Neural cell (in vitro differentiated cells): ENCODE data around the gene GNG12. TPM values are rescaled to one million over a fixed set of nuclear protein-coding genes. Genes with fewer than 3 reads are reported as not detected.

Source experiments
- H2AFZ ChIP-seq: fragments of 200-600, 300-800 bp; sonication (generic), shearing (Covaris generic); 2 replicates; pipeline ENCODE4 v1.6.0; 2014; ENCODE audit warnings: low read depth, mild to moderate bottlenecking, antibody characterized with exemption, low read length, moderate library complexity
- H3F3A ChIP-seq: fragments of 200-600 bp; shearing (Covaris generic); 2 replicates; pipeline ENCODE4 v1.6.1; 2016; ENCODE audit warnings: mild to moderate bottlenecking, moderate library complexity, mixed read lengths, antibody characterized with exemption, low read length; ENCODE audit not compliant: insufficient read depth, poor library complexity, severe bottlenecking
- H3K27ac ChIP-seq: fragments of 200-600, 300-800 bp; sonication (generic), shearing (Covaris generic); 2 replicates; pipeline ENCODE4 v1.5.1; 2014; ENCODE audit warnings: mild to moderate bottlenecking, low read length, moderate library complexity
- H3K27me3 ChIP-seq: fragments of 300-800, 200-600 bp; sonication (generic), shearing (Covaris generic); 2 replicates; pipeline ENCODE4 v1.6.0; 2014; ENCODE audit warnings: mild to moderate bottlenecking, low read depth, low read length, moderate library complexity; ENCODE audit not compliant: insufficient read depth
- H3K36me3 ChIP-seq: fragments of 300-800, 200-600 bp; sonication (generic), shearing (Covaris generic); 2 replicates; pipeline ENCODE4 v1.5.1; 2014; ENCODE audit warnings: mild to moderate bottlenecking, antibody characterized with exemption, low read length, moderate library complexity; ENCODE audit not compliant: insufficient read depth
- H3K4me2 ChIP-seq: fragments of 300-800, 200-600 bp; sonication (generic), shearing (Covaris generic); 2 replicates; pipeline ENCODE4 v1.6.0; 2014; ENCODE audit warnings: mild to moderate bottlenecking, low read length
- H3K4me3 ChIP-seq: fragments of 300-800, 200-600 bp; sonication (generic), shearing (Covaris generic); 2 replicates; pipeline ENCODE4 v1.5.1; 2014; ENCODE audit warnings: mild to moderate bottlenecking, low read length, moderate library complexity
- H3K79me2 ChIP-seq: fragments of 200-600 bp; shearing (Covaris generic); replicated peaks from 2 replicates; pipeline ENCODE4 v1.6.0; 2014; ENCODE audit warnings: mild to moderate bottlenecking, low read length, moderate library complexity; ENCODE audit not compliant: insufficient read depth
- H3K9ac ChIP-seq: fragments of 300-800, 200-600 bp; sonication (generic), shearing (Covaris generic); 2 replicates; pipeline ENCODE4 v1.6.1; 2016; ENCODE audit warnings: mild to moderate bottlenecking, low read length, mixed read lengths
- H3K9me2 ChIP-seq: fragments of 200-600 bp; shearing (Covaris generic); 2 replicates; pipeline ENCODE4 v1.6.1; 2016; ENCODE audit warnings: mild to moderate bottlenecking, low read length, mixed read lengths; ENCODE audit not compliant: insufficient read depth
- H3K9me3 ChIP-seq: fragments of 200-600, 300-800 bp; sonication (generic), shearing (Covaris generic); 2 replicates; pipeline ENCODE4 v1.6.1; 2016; ENCODE audit warnings: mild to moderate bottlenecking, mixed run types, low read length, moderate library complexity, mixed read lengths
- H4K20me1 ChIP-seq: fragments of 200-600 bp; shearing (Covaris generic); 2 replicates; pipeline ENCODE4 v1.6.1; 2016; ENCODE audit warnings: mild to moderate bottlenecking, mixed run types; ENCODE audit not compliant: insufficient read depth
- CTCF ChIP-seq: fragments of 450-650 bp; IDR thresholded peaks from 2 replicates; pipeline ENCODE4 v1.5.1; 2014; ENCODE audit warnings: antibody characterized with exemption, mild to moderate bottlenecking, moderate library complexity; ENCODE audit not compliant: poor library complexity, severe bottlenecking
- EP300 ChIP-seq: fragments of 450-650 bp; conservative IDR thresholded peaks from 2 replicates; pipeline ENCODE4 v1.6.1; 2014; ENCODE audit warnings: antibody characterized with exemption, mild to moderate bottlenecking, moderate library complexity; ENCODE audit not compliant: poor library complexity, severe bottlenecking
- EZH2 ChIP-seq: fragments of 200-600, 300-800 bp; shearing (Covaris generic), sonication (generic); IDR thresholded peaks from 2 replicates; pipeline ENCODE4 v1.6.1; 2014; ENCODE audit warnings: antibody characterized with exemption, low read length, borderline replicate concordance, mild to moderate bottlenecking; ENCODE audit not compliant: insufficient read depth, poor library complexity, severe bottlenecking
- MXI1 ChIP-seq: fragments of 450-650 bp; conservative IDR thresholded peaks from 2 replicates; pipeline ENCODE4 v1.6.1; 2014; ENCODE audit warnings: antibody characterized with exemption, mild to moderate bottlenecking; ENCODE audit not compliant: poor library complexity, severe bottlenecking
- POLR2AphosphoS5 ChIP-seq: IDR thresholded peaks from 2 replicates; pipeline ENCODE4 v1.6.1; 2012
- RAD21 ChIP-seq: fragments of 450-650 bp; conservative IDR thresholded peaks from 2 replicates; pipeline ENCODE4 v1.6.1; 2014; ENCODE audit warnings: antibody characterized with exemption, mild to moderate bottlenecking, moderate library complexity
- SMC3 ChIP-seq: fragments of 450-650 bp; conservative IDR thresholded peaks from 2 replicates; pipeline ENCODE4 v1.6.1; 2014; ENCODE audit warnings: antibody characterized with exemption, mild to moderate bottlenecking, moderate library complexity; ENCODE audit not compliant: poor library complexity
- TAF1 ChIP-seq: IDR thresholded peaks from 2 replicates; pipeline ENCODE4 v1.6.1; 2012; ENCODE audit warnings: low read depth
- polyA plus RNA-seq: library from polyadenylated mRNA; depleted of rRNA; stranded (reverse); fragments of >200 nt; gene quantifications from 2 replicates; pipeline ENCODE4 v1.2.3, GENCODE V29; 2014
- TF ChIP-seq, protein P1 (sequence below): IDR thresholded peaks from 2 replicates; pipeline ENCODE4 v1.6.1; 2012; ENCODE audit warnings: borderline replicate concordance

The GNG12 gene
- polyA plus RNA-seq, 1 donor from 2014 or later = 0.35 TPM

- Histone ChIP-seq H3K9me3 (no peaks in the 10 kb centered on the region), H3K79me2 (no peaks in the 10 kb centered on the region), H3K9ac (no peak overlapping the region), H2AFZ (no peak overlapping the region), H3K4me3 (no peak overlapping the region), H3K27me3 (no peaks in the 10 kb centered on the region), H3F3A (no peaks in the 10 kb centered on the region), H3K9me2 (no peaks in the 10 kb centered on the region), H3K4me2 (no peak overlapping the region), H3K36me3 (no peaks in the 10 kb centered on the region), H4K20me1 (no peaks in the 10 kb centered on the region), H3K27ac (no peak overlapping the region)
- TF ChIP-seq CTCF (no peak), MXI1 (no peak), POLR2AphosphoS5 (no peak), SMC3 (no peak), TAF1 (no peak), EZH2 (no peak), EP300 (no peak), RAD21 (no peak)
- TF ChIP-seq, protein P1, sequence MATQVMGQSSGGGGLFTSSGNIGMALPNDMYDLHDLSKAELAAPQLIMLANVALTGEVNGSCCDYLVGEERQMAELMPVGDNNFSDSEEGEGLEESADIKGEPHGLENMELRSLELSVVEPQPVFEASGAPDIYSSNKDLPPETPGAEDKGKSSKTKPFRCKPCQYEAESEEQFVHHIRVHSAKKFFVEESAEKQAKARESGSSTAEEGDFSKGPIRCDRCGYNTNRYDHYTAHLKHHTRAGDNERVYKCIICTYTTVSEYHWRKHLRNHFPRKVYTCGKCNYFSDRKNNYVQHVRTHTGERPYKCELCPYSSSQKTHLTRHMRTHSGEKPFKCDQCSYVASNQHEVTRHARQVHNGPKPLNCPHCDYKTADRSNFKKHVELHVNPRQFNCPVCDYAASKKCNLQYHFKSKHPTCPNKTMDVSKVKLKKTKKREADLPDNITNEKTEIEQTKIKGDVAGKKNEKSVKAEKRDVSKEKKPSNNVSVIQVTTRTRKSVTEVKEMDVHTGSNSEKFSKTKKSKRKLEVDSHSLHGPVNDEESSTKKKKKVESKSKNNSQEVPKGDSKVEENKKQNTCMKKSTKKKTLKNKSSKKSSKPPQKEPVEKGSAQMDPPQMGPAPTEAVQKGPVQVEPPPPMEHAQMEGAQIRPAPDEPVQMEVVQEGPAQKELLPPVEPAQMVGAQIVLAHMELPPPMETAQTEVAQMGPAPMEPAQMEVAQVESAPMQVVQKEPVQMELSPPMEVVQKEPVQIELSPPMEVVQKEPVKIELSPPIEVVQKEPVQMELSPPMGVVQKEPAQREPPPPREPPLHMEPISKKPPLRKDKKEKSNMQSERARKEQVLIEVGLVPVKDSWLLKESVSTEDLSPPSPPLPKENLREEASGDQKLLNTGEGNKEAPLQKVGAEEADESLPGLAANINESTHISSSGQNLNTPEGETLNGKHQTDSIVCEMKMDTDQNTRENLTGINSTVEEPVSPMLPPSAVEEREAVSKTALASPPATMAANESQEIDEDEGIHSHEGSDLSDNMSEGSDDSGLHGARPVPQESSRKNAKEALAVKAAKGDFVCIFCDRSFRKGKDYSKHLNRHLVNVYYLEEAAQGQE = no peak
These were observed 10.5 kb upstream of the GNG12 start for GRCh38 chr1:67843746-67844145.

GRCh38 chr1:67843331-67843730 lies 10.1 kb upstream of the GNG12 start:
- no peaks in the 10 kb centered on the region for H3K9me2 ChIP-seq
- TF ChIP-seq TAF1 = no peak
- TF ChIP-seq CTCF = no peak
- TF ChIP-seq POLR2AphosphoS5 = no peak
- TF ChIP-seq RAD21 = no peak

More at GRCh38 chr1:67843331-67843730, 10.1 kb upstream of the GNG12 start:
- no peak overlapping the region for H3K27ac ChIP-seq
- H3K9me3 ChIP-seq = no peaks in the 10 kb centered on the region
- H3K36me3 ChIP-seq = no peaks in the 10 kb centered on the region
- H3K4me3 ChIP-seq = no peak overlapping the region
- no peaks in the 10 kb centered on the region for H3K27me3 ChIP-seq
- H3K79me2 ChIP-seq = no peaks in the 10 kb centered on the region
- no peaks in the 10 kb centered on the region for H3F3A ChIP-seq
- H3K9ac ChIP-seq = no peak overlapping the region
- no peaks in the 10 kb centered on the region for H4K20me1 ChIP-seq
- H2AFZ ChIP-seq = no peak overlapping the region
- H3K4me2 ChIP-seq = no peak overlapping the region
